ENCODE measurements around the gene TPCN1. TPM values are rescaled to one million over a fixed set of nuclear protein-coding genes. Genes with fewer than 3 reads are reported as not detected.
A peak's percentile ranks its signal among the peaks of the same experiment; 100 is the strongest.

Gene TPCN1
- total and polyA plus RNA-seq, 2 of the 13 experiments (the other 11 are each of a cell fraction or from before 2014, with no cell fraction given), result 8.0 to 26.8 TPM

GRCh38 chr12:113222730-113223531 lies 1.7 kb downstream of the TPCN1 start (continued):
- TF ChIP-seq ZBTB4 (CRISPR knock-in tag; IDR thresholded peaks at IDR 0.05; ENCODE audit: borderline replicate concordance), result 0 out of 2 replicates have a peak, but pooled peaks have one; percentile 36
- TF ChIP-seq FOXA1 (IDR thresholded peaks at IDR 0.05), result no peak
- TF ChIP-seq FOXA1 (CRISPR knock-in tag; IDR thresholded peaks at IDR 0.05), result peak; percentile 88
- TF ChIP-seq ZNF264 (CRISPR knock-in tag; IDR thresholded peaks at IDR 0.05), result peak; percentile 35; the same call in 1 of the 2 replicates
- peak; percentile 37 to 48; a peak in 2 of 4 replicates for TF ChIP-seq POLR2A (IDR thresholded peaks at IDR 0.05; ENCODE audit: insufficient read depth in 1 of 2, low read depth in 2 of 2, low read length in 2 of 2)
- TF ChIP-seq IKZF5 (CRISPR knock-in tag; IDR thresholded peaks at IDR 0.05), result peak; percentile 22; the same call in 1 of the 2 replicates
- TF ChIP-seq MAFF (IDR thresholded peaks at IDR 0.05; ENCODE audit: low read depth, low read length), result peak; percentile 84
- 0 out of 2 replicates have a peak, but pooled peaks have one; percentile 16 for TF ChIP-seq MLX (CRISPR knock-in tag; IDR thresholded peaks at IDR 0.05)
- TF ChIP-seq MXI1 (IDR thresholded peaks at IDR 0.05; ENCODE audit: borderline replicate concordance, low read depth, low read length), result 0 out of 3 replicates have a peak, but pooled peaks have one; percentile 12
- TF ChIP-seq KLF16 (CRISPR knock-in tag; IDR thresholded peaks at IDR 0.05), result 0 out of 4 replicates have a peak, but pooled peaks of 1 of the 2 experiments have one; percentile 4
- TF ChIP-seq ZNF12 (CRISPR knock-in tag; IDR thresholded peaks at IDR 0.05), result peak; percentile 71; the same call in 1 of the 2 replicates
- TF ChIP-seq ZNF331 (CRISPR knock-in tag; IDR thresholded peaks at IDR 0.05), result peak; percentile 51; the same call in 1 of the 2 replicates
- peak; percentile 30; the same call in 1 of the 2 replicates for TF ChIP-seq ZFX (CRISPR knock-in tag; IDR thresholded peaks at IDR 0.05; ENCODE audit: low read depth)
- TF ChIP-seq RARG (CRISPR knock-in tag; IDR thresholded peaks at IDR 0.05; ENCODE audit: low read depth), result no peak
- no peak for TF ChIP-seq ZSCAN12 (CRISPR knock-in tag; IDR thresholded peaks at IDR 0.05)
- no peak for TF ChIP-seq REXO4 (CRISPR knock-in tag; IDR thresholded peaks at IDR 0.05; ENCODE audit: borderline replicate concordance)
- no peak for TF ChIP-seq IRX3 (CRISPR knock-in tag; IDR thresholded peaks at IDR 0.05; ENCODE audit: borderline replicate concordance, low read depth)
- TF ChIP-seq ZNF574 (CRISPR knock-in tag; IDR thresholded peaks at IDR 0.05), result 0 out of 2 replicates have a peak, but pooled peaks have one; percentile 21
- no peak for TF ChIP-seq PCBP1 (IDR thresholded peaks at IDR 0.05; ENCODE audit: borderline replicate concordance, low read depth, low read length)
- peak; percentile 82; the same call in 1 of the 2 replicates for TF ChIP-seq HNF4G (IDR thresholded peaks at IDR 0.05; ENCODE audit: borderline replicate concordance, low read depth, low read length)
- peak; percentile 68; the same call in 1 of the 2 replicates for TF ChIP-seq HNF4G (CRISPR knock-in tag; IDR thresholded peaks at IDR 0.05; ENCODE audit: borderline replicate concordance, low read depth)
